AML-193 (cell line): ENCODE measurements around the gene NFIB.

Experiments used
- DNase-seq, 2 experiments: peaks; one replicate each; lab custom pipeline; 2025; lab: John Stamatoyannopoulos, UW

NFIB gene

DNA sequence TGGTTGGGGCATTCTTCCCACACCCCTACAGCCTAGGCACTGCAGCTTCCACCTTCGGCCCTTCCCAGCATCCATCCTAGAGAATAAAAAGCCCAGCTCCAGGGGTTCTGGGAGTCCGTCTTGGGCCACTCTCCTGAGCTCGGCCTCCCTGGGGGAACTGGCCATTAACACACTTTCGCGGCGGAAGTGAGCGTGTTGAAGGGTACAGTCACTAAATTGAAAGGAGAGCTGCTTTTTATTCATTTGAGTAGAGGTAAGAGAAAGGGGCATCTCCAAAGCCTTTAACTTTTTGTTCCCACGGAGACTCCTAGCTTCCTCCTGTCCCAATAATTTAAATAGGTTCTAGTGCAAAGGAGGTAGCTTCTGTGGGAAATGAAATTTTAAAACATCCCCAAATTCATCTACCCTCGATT lies 31.0 kb upstream of the NFIB start:
- DNase-seq: no peak

DNA sequence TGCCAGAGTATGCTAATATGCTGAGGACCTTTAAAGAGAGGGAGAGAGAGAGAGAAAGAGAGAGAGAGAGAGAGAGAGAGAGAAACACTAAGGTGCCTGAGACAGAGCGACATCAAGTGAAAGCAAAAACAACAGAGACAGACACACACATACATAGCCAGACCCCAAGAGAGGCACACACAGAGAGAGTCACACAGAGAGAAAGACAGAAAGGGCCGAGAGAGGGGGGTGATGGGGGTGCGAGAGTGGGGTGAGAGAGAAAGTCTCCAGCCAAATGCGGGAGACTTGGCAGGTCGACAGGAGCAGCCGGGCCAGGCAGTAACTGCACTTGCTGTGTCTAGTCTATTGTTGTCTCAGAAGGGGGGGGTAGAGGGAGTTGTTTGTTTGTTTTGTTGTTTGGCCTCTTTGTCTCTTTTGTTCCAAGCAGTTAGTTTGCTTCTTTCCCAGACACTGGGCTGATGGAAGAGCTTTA lies 30.1 kb upstream of the NFIB start:
- DNase-seq: no peak

DNA sequence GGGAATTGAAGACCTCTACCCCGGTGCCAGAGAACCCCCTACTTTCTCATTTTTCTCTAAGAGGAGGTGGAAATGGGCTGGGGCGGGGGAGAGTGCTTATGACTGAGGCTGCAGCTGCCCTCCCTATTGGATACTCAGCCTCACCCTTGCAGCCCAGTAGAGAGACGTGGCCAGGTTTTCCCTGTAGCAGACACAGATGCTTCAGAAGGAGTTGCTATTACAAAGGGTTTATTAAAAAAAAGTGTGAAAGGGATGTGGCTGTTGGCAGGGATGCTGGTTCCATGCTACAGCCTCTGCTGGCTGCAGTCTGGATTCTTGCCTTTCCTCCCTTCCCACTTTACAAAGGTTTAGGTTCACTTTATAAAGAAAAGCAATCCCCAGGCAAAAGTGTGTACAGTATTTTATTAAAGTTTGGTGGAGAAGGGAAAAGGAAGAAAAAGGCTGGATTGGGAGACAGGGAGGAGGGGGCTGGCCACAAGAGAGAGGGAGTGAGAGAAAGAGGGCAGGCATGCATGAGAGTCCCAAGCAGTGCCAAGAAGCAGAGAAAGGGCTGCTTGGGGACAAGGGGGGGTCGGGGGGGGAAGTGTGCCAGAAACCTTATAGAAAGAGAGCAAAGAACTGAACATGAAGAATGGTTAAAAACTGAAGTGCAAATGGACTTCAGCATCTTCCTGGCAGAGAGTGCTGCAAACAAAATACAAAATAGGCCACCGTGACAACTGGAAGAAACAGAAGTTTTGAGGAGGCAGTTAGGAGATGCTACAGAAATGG lies 29.5 kb upstream of the NFIB start:
- no peak for DNase-seq

DNA sequence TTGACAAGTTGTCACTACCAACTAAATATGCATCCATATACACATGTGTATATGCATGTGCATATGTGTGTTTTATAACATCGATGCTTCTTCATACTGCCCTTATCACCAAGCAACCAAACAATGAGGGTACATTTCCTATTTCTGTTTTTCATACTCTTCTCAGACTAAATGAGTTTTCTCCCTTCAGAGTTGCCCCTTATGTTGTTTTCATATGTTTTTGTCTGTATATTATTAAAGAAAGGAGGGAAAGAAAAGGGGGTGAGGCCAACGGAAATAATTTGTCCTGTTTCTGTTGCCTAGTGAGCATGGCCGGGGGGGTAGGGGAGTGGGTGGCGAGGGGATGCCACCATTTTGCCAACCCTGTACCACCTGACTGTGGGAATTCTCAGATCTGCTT lies 28.8 kb upstream of the NFIB start:
- no peak for DNase-seq

GRCh38 chr9:14341437-14342122 lies 27.6 kb upstream of the NFIB start:
- DNase-seq: no peak

DNA sequence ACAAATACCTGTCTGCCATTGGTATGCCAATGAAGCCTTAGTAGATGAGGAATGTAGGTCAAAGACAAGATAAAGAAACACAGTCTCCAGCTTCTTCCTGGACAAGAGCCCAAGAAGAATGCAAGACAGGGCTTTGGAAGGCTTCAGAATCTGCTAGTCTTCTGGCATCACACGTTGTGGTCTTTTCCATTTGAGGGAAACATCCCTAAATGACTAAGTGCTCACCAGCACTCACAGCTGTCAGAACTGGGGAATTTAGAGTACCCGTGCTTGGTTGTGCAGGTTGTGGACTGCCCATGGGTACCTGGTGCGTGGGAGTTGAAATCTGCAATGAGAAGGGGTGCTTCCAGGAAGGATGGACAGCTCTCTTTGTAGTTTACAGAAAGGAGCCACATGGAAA lies 27.1 kb upstream of the NFIB start:
- no peak for DNase-seq

DNA sequence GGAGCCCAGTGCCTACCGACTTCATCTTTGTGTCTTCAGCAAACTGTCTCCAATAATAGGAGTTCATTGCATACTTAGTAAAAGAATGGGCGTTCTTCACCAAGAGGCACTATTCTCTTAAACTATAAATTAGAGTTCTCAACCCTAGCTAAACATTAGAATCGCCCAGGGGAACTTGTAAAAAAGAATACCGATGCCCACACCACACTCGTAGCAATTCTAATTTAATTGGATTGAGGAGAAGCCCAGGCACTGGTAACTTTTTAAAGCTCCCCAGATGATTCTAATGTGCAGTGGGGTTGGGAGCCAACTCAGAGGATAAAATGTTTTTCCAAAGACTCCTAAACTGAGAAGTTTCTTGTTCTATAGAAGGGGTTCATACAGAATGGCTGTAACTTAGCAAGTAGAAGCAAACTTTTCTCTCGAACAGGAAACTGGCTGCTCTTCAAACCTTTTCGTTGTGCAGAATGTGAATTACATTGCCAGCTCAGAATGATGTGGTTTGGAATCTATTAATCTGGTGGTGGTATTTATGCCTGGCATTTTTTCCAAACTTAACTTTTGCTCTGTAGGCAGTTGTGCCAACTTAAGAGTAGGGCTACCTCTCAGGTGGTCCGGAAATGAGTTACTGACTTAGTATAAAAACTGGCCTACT lies 26.4 kb upstream of the NFIB start:
- DNase-seq: no peak

GRCh38 chr9:14339746-14340145 lies 25.8 kb upstream of the NFIB start:
- no peak for DNase-seq

GRCh38 chr9:14337615-14338014 lies 23.7 kb upstream of the NFIB start:
- DNase-seq: no peak

DNA sequence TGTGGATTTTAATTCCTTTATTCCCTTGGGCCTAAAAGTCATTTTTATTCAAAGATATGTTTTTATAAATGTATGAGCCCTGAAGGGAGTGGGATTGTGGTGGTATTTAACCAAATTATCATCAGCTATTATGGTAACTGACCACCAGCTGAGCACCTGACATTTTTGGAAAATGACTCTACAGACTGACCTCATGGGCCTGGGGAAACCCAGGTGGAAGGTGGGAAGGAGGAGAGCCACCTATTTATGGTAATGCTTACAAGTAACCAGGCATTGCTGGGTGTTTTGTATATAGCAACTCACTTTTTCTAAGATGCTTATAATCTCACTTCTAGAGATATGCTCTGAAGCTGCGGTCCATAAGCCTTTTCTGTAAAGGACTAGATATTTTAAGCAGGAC lies 22.3 kb upstream of the NFIB start:
- DNase-seq: no peak

DNA sequence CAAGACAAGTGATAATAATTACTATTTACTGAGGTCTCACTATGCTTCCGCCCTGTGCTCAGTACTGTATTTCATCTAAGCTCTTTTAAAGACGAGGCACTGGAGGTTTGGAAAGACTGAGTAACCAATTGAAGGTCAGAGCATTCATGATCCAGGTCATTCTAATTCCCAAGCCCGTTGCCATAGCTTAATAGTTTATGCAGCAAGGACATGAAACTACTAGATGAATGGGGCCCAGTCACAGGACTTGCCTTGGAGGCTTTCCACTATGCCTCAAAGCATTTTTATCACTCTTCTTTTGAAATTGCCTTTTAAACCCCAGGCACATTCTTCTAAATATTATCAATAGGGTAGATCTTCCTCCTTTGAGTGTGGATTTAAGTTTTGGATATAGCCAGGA lies 17.2 kb upstream of the NFIB start:
- DNase-seq: no peak

GRCh38 chr9:14327036-14327435 lies 13.1 kb upstream of the NFIB start:
- no peak for DNase-seq

DNA sequence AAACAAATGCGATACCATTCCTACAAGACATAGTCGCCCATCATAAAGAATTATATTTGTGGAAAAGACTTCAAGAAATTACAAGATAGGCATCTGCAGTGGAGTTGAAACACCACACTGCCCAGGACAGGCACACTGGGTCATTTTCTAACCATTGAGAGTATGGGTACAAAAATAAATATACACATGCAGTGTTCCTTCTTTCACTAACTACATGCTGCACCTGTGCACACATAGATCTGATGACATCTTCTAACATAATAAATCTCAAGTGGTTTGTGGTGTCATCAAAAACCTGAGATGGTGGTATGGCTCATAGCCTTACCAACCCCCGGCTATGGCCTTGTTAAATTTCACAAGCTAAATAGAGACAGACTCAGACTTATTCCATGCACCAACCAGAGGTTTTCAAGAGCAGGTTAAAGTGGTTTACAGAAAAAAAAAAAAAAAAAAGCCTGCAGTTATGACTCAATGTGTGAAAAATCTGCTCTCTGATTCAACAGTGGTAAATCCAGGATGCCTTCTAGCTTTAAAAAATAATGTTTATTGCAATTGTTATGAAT lies 12.4 kb upstream of the NFIB start:
- DNase-seq: no peak

DNA sequence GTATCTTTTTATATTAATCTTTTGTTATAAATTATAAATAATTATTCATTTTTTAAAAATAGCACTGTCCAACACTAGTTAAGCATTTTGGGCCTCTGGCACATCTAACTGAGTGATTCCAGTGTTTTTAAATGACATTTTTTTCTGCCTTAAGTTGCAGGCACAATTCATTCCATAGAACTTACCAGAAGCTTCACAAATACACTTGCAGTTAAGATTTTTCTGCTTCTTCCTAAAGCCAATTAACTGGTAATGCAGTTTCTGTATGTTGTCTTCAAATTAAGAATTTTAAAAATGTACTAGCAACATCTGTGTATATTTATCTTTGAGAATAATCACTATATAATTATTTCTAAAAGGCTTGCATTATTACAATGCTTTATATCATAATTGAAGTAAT lies 11.2 kb upstream of the NFIB start:
- no peak for DNase-seq

DNA sequence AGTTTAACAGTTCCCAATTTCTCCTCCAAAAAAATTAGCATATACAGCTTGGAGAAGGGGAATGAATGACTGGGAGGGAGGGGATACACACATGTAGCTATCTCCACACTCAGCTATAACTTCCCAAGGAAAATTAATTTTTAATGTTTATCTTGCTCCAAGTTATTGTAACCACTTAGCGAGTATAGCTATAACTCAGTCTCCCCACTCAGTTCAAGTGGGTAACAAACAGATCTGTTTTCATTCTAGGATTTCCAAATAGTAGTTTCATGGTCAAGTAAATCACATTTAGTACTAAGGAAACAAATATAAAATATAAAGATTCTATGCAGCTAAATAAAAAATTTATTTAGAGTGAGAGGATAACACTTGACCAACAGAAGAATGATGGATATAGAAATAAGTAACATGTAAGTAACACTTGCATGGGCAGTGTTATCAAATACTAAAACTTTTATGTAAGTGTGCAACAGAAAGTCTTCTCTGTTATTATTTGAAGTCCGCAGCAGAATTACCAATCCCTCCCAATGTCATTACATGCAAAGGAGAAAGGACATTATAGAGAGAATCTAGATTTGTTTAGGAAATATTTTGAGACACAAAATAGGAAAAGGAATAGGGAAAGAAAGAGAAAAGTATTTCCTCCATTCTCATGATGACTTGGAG lies 10.2 kb upstream of the NFIB start:
- DNase-seq: no peak

DNA sequence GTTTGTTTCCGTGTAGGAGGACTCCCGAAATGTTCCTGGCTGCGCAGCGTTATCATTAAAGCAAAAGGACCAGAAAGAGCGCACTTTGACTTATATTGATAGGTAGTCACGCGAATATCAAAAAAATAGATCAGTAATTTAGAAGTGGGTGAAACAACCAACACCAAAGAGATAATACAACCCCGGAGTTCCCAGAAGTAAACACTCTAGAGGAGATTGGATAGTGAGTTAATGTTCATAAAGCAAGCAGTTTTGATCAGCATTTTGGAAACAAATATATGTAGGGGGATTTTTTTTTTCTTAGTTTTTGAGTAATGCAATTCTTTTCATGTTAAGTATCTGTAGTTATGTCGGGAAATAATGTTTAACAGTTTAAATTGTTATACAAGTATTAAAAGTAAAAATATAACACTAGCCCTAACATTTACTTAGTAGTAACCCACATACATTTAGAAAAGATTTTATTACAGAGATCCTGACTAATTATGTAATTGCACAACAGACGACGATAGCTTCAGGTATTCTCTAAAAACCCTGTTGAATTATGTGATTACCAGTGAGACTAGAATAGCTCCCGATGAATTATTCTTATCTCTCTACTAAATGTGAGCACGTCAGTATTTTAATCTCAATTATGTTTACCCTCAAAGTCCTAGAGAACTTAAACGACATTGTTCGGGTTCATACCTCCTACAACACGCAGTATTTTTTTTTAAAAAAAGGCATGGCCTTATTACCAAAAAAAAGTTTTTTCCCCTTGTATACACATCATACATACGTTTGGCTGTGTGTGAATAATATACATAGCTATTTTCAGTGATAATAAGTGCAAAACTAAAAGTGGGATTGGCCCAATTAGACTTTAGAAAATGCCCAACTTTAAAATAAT lies 9.4 kb upstream of the NFIB start:
- peak in 1 of 2 experiments; percentile 42 for DNase-seq

DNA sequence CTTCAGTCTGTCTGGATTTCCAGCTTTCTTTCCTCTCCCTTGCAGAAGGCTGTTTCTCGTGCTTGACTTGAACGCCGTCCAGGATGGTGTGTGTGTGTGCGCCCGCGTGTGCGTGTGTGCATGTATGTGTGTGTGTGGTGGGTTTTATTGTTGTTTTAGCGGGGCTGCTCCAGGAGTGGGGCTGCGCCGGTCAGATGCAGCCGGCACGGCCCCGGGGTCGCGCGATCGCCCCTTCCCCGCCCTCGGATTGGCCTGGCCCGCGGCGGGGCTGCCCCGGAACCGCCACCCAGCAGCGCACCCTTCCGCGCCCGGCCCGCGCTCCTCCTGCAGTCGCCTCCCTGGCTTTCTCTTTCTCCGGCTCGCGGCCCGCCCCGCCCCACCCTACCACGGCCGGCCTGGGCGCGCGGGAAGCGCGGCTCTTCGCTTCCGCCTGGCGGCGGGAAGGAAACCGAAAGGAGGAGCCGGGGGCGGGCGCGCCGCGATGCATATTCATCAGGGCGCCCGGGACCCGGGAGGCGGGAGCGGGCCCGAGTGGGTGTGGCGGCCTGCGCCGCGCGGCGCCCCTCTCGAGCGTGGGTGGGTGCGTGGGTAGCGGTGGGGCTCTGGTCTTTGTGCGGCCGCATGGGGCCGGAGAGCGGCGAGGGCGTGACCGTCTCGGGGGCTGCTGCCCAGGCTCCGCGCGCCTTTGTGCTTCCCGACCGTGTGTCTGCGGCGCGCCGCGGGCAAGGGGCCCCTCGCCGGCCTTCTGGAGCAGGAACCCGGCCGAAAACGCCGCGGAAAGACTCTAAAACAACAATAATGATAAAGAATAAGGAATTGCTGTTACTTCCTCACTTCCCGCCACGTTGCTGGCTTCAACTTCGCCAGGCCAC lies 8.5 kb upstream of the NFIB start:
- peak; percentile 76 to 78 for DNase-seq

GRCh38 chr9:14321517-14322130 lies 7.7 kb upstream of the NFIB start:
- peak in 1 of 2 experiments; percentile 7 for DNase-seq

DNA sequence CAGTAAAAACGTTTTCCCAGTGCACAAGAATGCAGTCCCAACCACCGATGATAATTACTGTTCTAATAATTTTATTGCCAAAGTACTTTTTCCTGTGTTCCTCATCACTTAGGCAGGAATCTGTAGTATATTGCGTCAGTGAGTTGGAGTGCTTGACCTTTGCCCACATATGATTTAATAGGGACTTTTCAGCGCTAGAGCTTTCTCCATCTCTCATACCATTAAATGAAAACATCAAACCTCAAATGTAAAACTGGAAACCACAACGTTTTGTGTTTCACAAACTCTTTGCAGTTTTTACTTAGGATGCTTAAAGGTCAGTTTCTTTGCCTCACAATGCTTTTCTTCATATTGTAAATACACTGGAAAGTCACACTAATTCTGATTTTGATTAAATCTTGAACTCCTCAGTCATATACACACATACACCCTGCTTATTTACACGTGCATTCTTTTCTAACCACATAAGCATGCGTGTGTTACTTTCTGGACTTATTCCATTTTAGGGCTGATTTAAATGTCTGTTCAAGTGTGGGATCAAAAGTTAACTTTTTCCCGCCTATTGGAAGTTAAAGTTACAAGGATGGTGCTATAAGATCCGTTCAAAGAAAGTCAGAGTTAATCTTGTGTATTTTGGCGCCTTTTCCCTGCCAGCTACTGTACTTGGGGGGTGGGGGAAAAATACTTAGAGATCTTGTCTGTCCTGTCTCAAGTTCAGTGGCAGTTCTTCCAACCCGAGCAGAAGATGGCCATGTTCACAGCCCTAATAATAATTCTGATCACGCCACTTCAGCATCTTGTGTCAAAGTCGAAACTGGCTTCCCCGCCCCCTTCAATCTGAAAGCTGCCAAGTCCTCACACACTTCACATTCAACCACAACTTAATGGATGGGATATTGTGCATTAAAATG lies 6.6 kb upstream of the NFIB start:
- no peak for DNase-seq
